Anterior cingulate cortex (tissue), 58 donors: ENCODE results near the gene ZNF341.

Source experiments
- DNase-seq, 58 donors: peaks; one replicate each; lab custom pipeline; 2025; lab: John Stamatoyannopoulos, UW

Gene ZNF341

DNA sequence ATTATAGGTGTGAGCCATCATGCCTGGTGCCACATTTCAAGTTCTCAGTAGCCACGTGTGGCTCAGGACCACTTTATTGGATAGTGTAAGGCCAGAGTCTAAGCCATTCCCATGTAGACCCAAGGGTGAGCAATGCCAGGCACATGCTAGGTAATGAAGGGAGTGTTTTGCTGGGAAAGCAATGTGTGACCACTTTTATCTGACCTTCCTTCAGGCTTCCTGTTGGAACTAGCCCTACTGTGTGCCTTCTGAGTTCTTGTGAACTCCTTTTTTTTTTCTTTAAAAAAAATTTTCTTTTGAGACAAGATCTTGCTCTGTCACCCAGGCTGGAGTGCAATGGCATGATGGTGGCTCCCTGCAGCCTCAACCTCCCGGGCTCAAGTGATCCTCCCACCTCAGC lies 33.3 kb downstream of the ZNF341 start:
- no peak for DNase-seq

DNA sequence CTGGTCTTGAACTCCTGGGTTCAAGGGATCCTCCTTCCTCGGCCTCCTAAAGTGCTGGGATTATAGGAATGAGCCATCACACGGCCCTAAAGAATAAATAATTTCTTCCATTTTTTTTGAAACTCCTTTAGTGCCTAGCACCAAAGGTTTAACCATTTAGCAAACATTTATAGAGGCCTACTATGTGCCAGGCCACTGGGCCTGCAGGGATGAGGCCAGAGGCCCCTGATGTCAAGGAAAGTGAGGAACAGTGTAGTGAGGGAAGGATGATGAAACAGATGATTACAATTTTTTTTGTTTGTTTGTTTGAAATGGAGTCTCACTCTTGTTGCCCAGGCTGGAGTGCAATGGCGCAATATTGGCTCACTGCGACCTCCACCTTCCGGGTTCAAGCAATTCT lies 33.8 kb downstream of the ZNF341 start:
- DNase-seq: no peak

DNA sequence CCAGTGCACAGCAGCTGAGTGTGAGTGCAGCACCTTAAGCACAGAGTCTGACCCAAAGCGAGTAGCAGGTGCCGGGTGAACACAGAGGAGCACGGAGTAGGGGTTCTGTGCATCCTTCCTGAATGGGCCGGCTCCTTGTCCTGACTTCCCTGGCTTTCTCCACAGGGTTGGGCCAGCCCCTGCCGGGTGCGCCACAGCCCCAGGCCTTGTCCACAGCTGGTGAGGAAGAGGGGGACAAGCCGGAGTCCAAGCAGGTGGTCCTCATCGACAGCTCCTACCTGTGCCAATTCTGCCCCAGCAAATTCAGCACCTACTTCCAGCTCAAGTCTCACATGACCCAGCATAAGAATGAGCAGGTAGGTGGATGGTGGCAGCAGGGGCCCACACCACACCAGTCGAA lies 34.9 kb downstream of the ZNF341 start:
- no peak for DNase-seq

DNA sequence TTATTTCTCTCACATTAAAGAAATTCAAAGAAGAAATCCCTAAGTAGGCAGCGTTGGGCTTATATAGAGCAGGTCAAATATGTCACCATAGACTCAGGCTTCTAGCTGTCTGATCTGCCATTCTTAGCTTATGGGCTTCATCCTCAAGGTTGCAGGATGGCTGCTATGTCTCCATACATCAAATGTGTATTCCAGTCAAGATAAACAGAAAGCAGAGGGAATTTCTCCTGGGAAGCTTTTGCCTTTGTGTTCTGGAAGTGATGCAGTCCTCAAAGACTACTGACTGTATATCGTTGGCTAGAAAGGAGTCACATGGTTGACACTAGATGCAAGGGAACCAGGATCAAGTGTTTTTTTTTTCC lies 36.0 kb downstream of the ZNF341 start:
- no peak for DNase-seq

DNA sequence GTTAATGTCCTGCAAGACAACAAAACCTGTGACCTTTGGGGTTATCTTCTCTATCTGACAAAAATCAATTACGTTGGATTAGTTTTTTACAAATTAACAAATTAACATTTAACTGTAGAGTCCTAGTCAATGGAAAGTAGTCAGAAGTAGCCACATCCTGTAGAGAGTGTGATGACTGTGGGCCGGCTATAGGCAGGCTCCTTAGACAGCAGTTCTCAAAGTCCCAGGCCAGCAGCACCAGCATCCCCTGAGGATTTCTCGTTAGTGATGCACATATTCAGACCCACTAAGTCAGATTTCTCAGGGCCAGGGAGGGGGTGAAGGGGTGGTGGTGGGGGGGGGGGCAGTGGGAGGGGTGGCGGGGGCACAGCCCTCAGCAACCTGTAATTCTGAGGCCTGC lies 37.2 kb downstream of the ZNF341 start:
- DNase-seq: no peak

DNA sequence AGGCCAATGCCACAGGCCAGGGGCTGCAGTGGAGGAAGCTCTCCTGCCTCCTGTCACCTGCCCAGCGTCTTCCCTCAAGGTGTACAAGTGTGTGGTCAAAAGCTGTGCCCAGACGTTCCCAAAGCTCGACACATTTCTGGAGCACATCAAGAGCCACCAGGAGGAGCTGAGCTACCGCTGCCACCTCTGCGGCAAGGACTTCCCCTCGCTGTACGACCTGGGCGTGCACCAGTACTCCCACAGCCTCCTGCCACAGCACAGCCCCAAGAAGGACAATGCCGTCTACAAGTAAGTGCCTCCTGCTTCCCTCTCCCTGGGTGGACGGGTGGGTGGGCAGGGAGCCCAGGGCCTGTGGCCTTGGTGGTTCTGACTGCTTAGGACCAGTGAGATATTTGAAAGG lies 38.2 kb downstream of the ZNF341 start:
- no peak for DNase-seq

DNA sequence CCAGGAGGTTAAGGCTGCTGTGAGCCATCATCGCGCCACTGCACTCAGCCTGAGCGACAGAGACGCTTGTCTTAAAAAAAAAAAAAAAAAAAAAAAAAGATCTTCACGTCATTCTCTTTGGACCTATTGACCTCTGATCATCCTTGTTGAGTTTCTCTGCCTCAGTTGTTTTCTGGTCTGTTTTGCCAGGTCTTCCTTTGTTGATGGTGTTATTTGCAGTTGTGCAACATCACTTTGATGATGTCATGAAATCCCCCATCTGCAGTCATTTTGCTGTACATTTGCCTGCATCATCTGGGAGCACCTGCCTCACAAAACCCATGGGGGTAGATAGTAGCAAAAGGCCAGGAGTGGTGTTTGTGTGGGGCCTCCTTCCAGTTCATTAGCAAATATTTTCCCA lies 40.1 kb downstream of the ZNF341 start:
- DNase-seq: no peak

DNA sequence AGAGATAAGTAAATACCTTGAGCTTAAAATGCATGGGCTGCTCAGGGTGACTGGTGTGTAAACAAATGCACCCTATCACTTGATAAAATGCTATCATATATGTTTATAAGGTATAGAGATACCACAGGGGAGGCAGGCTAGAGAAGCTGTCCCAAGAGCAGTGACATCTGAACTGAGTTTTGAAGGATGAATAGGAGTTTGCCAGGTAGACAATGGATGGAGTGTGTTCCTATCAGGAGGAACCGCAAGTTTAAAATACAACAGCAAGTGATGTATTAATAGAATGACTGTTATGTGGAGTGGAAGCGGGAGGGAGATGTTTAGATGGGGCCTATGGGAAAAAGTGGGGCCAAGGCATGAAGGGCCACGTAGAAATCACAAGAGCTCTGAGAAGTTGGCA lies 40.6 kb downstream of the ZNF341 start:
- no peak for DNase-seq

DNA sequence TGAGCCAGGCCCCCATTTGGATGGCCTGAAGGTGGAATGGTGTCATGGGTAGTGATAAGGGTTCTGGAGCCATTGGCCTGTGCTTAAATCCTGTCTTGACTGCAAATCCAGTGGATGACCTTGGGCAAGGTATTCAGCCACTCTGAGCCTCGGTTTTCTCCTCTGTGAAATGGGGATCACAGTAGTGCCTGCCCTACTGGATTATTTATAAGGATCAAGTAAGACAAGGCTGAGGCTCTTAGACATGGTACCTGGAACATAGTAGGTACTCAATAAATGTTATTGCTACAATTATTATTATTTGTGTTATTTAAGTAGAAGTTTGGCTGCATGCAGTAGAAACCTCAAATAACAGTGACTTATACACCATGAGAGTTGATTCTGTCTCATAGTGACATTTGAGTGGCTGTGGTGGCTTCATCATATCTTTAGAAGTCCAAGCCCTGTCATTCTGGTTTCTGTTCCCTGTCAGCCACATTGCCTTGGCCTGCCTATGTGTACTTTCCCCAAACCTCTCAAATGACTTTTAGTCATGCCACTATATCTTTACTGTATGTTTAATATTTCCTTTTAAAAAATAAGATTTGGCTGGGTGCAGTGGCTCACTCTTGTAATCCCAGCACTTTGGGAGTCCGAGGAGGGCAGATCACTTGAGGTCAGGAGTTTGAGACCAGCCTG lies 41.8 kb downstream of the ZNF341 start:
- DNase-seq: no peak

DNA sequence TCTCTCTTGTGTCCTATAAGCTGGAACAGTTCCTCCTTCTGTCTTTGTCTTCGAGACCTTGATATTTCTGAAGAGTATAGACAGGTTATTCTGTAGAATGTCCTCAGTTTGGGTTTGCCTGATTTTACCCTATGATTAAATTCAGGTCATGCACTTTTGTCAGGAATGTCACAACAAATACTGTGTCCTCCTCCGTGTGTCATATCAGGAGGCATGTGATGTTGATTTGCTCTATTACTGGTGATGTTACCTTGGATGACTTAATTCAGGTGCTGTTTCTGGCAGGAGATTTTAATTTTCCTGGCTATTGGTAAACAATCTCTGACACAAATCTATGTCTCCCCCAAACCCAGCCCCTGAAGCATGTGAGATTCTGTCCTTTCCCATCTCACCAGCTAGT lies 46.0 kb downstream of the ZNF341 start:
- no peak for DNase-seq

DNA sequence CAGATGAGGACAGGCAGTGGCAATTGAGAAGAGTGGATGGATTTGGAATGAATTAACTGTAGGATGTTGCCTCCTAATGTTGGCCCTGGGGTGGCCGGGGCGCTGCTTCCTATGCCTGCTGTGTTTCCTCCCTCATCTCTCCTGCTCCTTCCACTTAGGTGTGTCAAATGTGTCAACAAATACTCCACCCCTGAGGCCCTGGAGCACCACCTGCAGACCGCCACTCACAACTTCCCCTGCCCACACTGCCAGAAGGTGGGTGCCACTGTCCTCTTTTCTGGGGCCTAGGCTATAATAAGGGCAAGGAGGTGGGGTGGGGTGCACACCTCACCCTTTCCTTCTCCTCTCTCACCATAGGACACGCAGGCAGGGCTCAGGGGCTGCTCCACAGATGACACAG lies 49.3 kb downstream of the ZNF341 start:
- no peak for DNase-seq

DNA sequence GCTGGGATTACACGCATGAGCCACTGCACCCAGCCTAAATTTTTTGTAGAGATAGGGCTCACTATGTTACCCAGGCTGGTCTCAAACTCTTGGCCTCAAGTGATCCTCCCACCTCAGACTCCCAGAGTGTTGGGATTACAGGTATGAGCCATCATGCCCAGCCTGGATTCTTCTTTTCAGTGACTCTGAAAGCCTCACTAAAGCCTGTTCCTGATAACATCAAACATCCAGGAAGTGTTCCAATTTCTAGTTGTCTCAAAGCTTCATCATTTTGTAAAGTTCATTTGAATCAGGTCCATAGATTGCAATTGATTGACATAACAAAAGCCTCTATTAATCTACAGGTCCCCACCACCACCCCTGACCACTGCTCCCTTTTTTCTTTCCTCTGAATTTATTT lies 50.1 kb downstream of the ZNF341 start:
- no peak for DNase-seq

DNA sequence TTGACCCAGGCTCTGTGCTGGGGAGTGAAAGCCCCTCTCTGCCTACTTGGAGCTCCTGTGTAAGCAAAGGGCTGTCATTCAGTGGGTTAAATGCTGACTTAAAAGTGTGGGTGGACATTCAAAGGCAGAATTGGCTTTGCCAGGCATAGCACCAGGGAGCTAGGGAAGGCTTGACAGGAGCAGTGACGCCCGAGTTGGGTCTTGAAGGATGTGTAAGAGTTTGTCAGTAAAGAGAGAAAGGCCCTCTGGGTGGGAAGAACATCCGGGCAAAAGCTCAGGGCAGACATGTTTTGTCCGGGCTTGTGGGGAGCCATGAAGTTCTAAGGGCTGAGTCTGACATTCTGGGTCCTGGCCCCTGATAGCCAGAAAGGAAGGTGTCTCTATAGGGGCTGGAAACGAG lies 51.5 kb downstream of the ZNF341 start:
- no peak for DNase-seq

DNA sequence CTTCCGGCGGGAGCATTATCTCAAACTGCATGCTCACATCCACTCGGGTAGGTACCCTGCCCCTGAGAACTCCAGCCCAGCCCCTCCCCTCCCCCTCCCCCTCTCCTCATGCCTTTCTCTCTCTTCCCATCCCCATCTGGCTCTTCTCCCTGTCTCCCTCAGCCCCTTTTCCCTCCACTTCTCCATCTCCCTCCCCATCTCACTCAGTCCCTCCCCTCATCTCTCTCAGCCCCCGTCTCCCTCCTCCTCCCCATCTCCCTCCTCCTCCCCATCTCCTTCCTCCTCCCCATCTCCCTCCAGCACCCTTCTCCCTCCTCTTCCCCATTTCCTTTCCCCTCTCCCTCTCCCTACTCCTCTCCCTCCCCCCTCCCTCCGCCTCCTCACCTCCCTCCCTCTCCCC lies 52.0 kb downstream of the ZNF341 start:
- DNase-seq: no peak

DNA sequence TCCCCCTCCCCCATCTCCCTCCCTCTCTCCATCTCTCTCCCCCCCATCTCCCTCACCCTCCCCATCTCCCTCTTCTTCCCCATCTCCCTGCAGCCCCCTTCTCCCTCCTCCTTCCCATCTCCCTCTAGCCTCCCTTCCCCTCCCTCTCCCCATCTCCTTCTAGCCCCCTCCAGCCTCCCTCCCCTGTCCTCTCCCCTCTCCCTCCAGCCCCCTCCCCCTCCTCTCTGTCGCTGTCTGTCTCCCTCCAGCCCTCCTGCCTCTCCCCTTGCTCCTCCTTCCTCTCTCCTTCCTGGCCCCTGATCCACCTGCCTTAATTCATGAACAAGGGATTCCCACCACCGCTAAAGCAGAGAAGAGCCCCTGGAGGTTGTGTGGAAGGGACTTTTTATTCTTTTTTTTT lies 52.4 kb downstream of the ZNF341 start:
- no peak for DNase-seq

DNA sequence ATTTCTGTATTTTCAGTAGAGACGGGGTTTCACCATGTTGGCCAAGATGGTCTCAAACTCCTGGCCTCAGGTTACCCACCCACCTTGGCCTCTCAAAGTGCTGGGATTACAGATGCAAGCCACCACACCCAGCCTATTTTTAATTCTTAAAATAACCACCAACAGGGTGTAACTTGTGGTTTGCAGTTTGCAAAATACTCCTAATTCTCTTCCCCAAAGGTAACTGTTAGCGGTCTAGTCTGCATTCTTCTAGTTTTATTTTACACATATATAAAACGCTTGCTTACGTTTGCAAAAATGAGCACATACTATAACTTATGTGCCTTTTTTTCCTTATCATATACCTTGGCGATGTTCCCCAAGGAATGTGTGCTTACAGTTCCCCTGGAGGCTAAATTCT lies 53.7 kb downstream of the ZNF341 start:
- no peak for DNase-seq

DNA sequence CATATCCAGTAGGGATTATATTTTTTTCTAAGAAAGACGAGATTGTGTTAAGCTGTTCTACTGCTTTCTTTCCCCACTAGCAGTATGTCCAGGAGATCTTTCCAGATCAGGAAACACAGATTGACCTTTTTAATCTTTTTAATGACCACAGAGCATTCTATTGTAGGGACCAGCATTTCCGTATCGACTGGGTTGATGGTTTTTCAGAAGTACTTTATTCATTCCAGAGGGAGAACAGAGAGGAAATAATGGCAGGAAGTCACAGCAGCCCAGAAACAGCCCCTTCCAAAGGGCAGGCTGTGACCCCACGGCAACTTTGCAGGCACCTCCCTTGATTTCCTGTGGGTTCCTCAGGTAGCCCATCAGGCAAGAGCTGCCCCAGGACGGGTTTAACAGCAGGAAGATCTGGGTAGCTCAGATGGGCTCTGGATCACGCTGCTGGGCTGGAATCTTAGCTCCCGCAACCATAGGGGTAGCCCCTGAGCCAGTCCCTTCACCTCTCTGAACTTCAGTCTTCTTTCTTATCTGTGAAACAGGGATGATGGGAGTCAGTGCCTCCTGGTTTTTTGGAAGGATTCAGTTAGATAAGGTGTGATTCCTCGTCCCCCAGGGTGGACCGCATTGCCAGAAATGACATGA lies 55.6 kb downstream of the ZNF341 start:
- DNase-seq: no peak

DNA sequence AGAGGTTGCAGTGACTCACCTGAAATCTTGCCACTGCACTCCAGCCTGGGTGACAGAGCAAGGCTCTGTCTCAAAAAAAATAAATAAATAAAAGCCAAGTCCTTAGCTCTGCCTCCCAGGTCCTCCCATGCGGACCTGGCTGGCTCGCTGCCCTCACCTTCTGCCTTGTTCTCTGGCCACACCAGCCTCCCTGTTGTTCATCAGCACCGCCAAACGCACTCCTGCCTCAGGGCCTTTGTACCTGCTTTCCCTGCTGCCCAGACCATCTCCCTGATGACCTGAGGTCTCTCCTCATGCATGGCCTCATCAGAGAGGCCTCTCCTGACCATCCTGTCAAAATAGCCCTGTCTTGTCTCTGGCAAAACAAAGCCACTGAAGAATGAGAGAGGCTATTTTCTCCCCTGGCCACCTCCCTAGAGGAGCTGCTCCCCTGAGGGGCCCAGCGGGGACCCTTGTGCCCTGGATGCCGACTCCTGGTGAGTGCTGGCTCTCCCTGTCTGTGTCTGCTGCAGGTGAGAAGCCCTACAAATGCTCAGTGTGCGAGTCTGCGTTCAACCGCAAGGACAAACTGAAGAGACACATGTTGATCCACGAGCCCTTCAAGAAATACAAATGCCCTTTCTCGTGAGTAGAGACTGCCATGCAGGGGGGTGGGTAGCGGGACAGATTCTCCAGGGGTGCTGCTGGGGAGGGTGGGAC lies 56.7 kb downstream of the ZNF341 start:
- DNase-seq: no peak

DNA sequence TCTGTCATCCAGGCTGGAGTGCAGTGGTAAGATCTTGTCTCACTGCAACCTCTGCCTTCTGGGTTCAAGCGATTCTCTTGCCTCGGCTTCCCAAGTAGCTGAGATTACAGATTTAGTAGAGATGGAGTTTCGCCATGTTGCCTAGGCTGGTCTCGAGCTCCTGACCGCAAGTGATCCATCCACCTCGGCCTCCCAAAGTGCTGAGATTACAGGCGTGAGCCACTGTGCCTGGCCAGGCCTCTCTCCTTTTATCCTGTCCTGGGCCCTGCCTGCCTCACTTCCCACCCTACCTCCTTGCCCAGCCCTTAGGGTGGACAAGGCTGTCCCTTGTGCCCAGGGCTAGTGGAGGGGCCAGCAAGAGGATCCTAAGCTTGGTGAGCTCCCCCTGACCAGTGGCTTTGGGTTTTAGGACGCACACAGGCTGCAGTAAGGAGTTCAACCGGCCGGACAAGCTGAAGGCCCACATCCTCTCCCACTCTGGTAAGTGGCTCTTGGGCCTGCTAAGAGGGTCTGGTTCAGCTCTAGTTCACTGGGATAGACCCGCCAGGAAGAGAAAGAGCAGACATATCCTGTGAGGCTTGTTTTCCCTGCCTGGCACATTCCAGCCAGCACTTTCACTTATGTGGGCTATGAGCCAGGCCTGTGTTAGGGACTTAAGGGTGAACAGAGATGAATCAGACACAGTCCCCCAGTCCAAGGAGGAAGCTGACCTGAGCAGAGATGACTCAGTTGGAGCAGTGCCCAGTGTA lies 57.5 kb downstream of the ZNF341 start:
- DNase-seq: no peak

DNA sequence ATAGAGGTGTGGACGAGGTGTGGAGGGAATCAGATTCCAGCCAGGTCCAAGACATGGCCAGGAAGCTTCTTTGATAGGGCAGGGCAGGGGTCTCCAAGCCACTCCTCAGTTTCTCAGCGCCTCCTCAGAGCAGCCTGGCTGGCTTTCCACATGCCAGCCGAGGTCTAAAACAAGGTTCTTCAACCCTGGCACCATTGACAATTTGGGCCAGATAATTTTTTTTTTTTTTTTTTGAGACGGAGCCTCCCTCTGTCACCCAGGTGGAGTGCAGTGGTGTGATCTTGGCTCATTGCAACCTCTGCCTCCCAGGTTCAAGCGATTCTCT lies 58.0 kb downstream of the ZNF341 start:
- DNase-seq: no peak

DNA sequence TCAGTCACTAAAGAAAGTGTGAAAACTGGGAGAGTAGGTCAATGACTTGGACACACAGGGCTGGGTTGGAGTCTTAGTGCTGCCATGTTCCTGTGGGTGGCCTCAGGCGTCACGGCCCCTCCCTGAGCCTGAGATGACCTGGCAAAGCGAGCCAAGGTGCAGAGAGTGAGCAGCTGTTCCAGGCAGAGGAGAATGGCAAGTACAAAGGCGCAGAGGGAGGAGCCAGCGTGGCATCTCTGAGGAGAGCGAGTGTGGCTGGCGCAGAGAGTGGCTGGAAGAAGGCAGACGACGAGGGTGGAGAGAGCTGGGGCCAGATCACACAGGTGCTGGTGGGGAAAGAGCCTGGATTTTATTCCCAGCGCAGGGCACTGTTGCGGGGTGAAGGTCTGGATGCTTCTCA lies 58.8 kb downstream of the ZNF341 start:
- DNase-seq: peak in 1 of 58 donors; percentile 17

DNA sequence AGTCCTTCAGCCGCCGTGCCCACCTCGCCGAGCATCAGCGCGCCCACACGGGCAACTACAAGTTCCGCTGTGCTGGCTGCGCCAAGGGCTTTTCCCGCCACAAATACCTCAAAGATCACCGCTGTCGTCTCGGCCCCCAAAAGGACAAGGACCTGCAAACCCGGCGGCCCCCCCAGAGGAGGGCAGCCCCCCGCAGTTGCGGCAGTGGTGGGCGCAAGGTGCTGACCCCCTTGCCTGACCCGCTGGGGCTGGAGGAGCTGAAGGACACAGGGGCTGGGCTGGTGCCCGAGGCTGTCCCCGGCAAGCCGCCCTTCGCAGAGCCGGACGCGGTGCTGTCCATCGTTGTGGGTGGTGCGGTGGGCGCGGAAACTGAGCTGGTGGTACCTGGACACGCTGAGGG lies 59.2 kb downstream of the ZNF341 start:
- no peak for DNase-seq
